ENCODE data around the gene RNF126.
"Not testable (repeated sequence)": the region's sequence is repeated elsewhere in the genome, so short reads cannot be mapped to it uniquely, and the experiment has no call there.

RNF126 gene

GRCh38 chr19:662962-663681 is at the start of gene RNF126:
TSS of gene RNF126 (minus strand) at chr19:663214. CDS start at chr19:663121, 93 bp downstream.
- peak; percentile 94 for DNase-seq (ENCODE audit: low read depth, low spot score)

GRCh38 chr19:711254-711653 is 48.2 kb upstream of the RNF126 start:
- DNase-seq (ENCODE audit: low read depth, low spot score): no peak

GRCh38 chr19:710767-711166 is 47.8 kb upstream of the RNF126 start:
- DNase-seq (ENCODE audit: low read depth, low spot score): no peak

- no peak for DNase-seq (ENCODE audit: low read depth, low spot score)
These were observed 47.1 kb upstream of the RNF126 start for GRCh38 chr19:709965-710571.

GRCh38 chr19:709196-709964 is 46.4 kb upstream of the RNF126 start:
- DNase-seq (ENCODE audit: low read depth, low spot score): no peak

GRCh38 chr19:708154-709143 is 45.4 kb upstream of the RNF126 start, which contains the start of gene PALM:
TSS of gene PALM (plus strand) at chr19:708935. CDS start at chr19:709147, 212 bp downstream.
- DNase-seq (ENCODE audit: low read depth, low spot score): no peak

GRCh38 chr19:704447-704741 is 41.4 kb upstream of the RNF126 start:
- DNase-seq (ENCODE audit: low read depth, low spot score): no peak

- DNase-seq (ENCODE audit: low read depth, low spot score): no peak
These were observed 40.8 kb upstream of the RNF126 start for GRCh38 chr19:703651-704446.

- no peak for DNase-seq (ENCODE audit: low read depth, low spot score)
These were observed 40.3 kb upstream of the RNF126 start for GRCh38 chr19:703329-703650.

GRCh38 chr19:702847-703246 is 39.8 kb upstream of the RNF126 start:
- not testable (repeated sequence) for DNase-seq (ENCODE audit: low read depth, low spot score)

- not testable (repeated sequence) for DNase-seq (ENCODE audit: low read depth, low spot score)
These were observed 36.9 kb upstream of the RNF126 start for GRCh38 chr19:699885-700284.

- not testable (repeated sequence) for DNase-seq (ENCODE audit: low read depth, low spot score)
These were observed 35.5 kb upstream of the RNF126 start for GRCh38 chr19:698529-698928.

- no peak for DNase-seq (ENCODE audit: low read depth, low spot score)
These were observed 32.4 kb upstream of the RNF126 start, which contains the start of gene PRSS57 for GRCh38 chr19:695352-695949. TSS of gene PRSS57 (minus strand) at chr19:695452. CDS start at chr19:695430, 22 bp downstream.

- no peak for DNase-seq (ENCODE audit: low read depth, low spot score)
These were observed 31.7 kb upstream of the RNF126 start for GRCh38 chr19:694481-695351.

- no peak for DNase-seq (ENCODE audit: low read depth, low spot score)
These were observed 27.2 kb upstream of the RNF126 start for GRCh38 chr19:690203-690602.

GRCh38 chr19:688992-689391 is 26.0 kb upstream of the RNF126 start:
- no peak for DNase-seq (ENCODE audit: low read depth, low spot score)

- DNase-seq (ENCODE audit: low read depth, low spot score): no peak
These were observed 25.2 kb upstream of the RNF126 start for GRCh38 chr19:688214-688613.

- DNase-seq (ENCODE audit: low read depth, low spot score): no peak
These were observed 24.7 kb upstream of the RNF126 start for GRCh38 chr19:687569-688166.
